DND-41 (cell line): ENCODE measurements around the gene DIMT1.

ENCODE experiments used
- ATAC-seq: fragments of 200-7000 bp; cut with Tn5 transposase; 3 replicates; pipeline ENCODE4 v1.9.1; 2021; ENCODE audit warnings: low read depth; ENCODE audit not compliant: insufficient read depth
- DNase-seq: peaks from one replicate; pipeline ENCODE4 v3.0.0-alpha.2; 2020
- H2AFZ ChIP-seq: 2 replicates; pipeline ENCODE4 v1.6.0; 2012; ENCODE audit warnings: low read depth, low read length
- H3K27ac ChIP-seq: 2 replicates; pipeline ENCODE4 v1.5.1; 2012; ENCODE audit warnings: low read length, inconsistent platforms
- H3K27me3 ChIP-seq: fragments of 200-600 bp; sonication (generic); 2 replicates; pipeline ENCODE4 v1.6.0; 2012; ENCODE audit warnings: low read length, mild to moderate bottlenecking, inconsistent platforms; ENCODE audit not compliant: insufficient read depth, poor library complexity
- H3K36me3 ChIP-seq: 2 replicates; pipeline ENCODE4 v1.5.1; 2012; ENCODE audit warnings: low read length, inconsistent platforms; ENCODE audit not compliant: insufficient read depth
- H3K4me1 ChIP-seq: 2 replicates; pipeline ENCODE4 v1.5.1; 2012; ENCODE audit warnings: mild to moderate bottlenecking, low read length; ENCODE audit not compliant: insufficient read depth
- H3K4me2 ChIP-seq: 2 replicates; pipeline ENCODE4 v1.6.0; 2012; ENCODE audit warnings: mild to moderate bottlenecking, moderate library complexity, low read length, inconsistent platforms; ENCODE audit not compliant: insufficient read depth
- H3K4me3 ChIP-seq, 2 experiments: fragments of 200-600 bp in 1 of 2; shearing (Covaris generic) in 1 of 2; 2 replicates each; pipeline ENCODE4 v1.5.1; 2012 to 2016; ENCODE audit warnings: inconsistent platforms in 2 of 2, low read length in 2 of 2, mild to moderate bottlenecking in 2 of 2, low read depth in 1 of 2, moderate library complexity in 1 of 2
- H3K79me2 ChIP-seq: 2 replicates; pipeline ENCODE4 v1.6.0; 2012; ENCODE audit warnings: low read length, inconsistent platforms; ENCODE audit not compliant: insufficient read depth
- H3K9ac ChIP-seq: 2 replicates; pipeline ENCODE4 v1.6.0; 2012; ENCODE audit warnings: low read depth, mild to moderate bottlenecking, inconsistent platforms, low read length, moderate library complexity
- H3K9me3 ChIP-seq: 2 replicates; pipeline ENCODE4 v1.5.1; 2012; ENCODE audit warnings: low read length, moderate library complexity, mild to moderate bottlenecking, inconsistent platforms; ENCODE audit not compliant: insufficient read depth, severe bottlenecking
- H4K20me1 ChIP-seq: 2 replicates; pipeline ENCODE4 v1.6.0; 2012; ENCODE audit warnings: low read length; ENCODE audit not compliant: insufficient read depth
- CTCF ChIP-seq: IDR thresholded peaks from 2 replicates; pipeline ENCODE4 v1.5.1; 2012; ENCODE audit warnings: borderline replicate concordance, low read length, moderate library complexity, mild to moderate bottlenecking; ENCODE audit not compliant: poor library complexity, severe bottlenecking; ENCODE audit errors: extremely low read depth
- EZH2 ChIP-seq: IDR thresholded peaks from 3 replicates; pipeline ENCODE4 v1.6.1; 2012; ENCODE audit warnings: borderline replicate concordance, low read depth, mild to moderate bottlenecking, moderate library complexity, low read length, inconsistent platforms; ENCODE audit not compliant: severe bottlenecking

Gene DIMT1

DNA sequence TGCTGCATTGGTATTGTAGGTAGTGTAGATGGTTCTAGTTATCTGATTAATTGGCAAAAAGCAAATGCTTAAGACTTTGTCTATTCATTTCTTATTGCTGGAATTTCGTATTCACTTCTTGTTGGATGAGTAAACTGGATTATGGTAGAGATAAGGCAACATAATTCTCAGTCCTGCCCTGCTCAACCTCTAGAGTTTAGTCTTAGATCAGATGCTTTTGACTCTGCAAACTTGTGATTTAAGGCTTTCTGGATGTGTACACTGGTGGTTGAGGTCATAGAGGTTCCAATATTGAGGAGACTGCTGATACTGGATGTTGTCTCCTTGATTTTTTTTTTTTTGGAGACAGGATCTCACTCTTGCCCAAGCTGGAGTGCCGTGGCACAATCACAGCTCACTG is 62.7 kb downstream of the DIMT1 start:
- H3K9ac ChIP-seq = no peak overlapping the region
- H3K36me3 ChIP-seq = no peaks in the 10 kb centered on the region
- no peak overlapping the region for H3K4me2 ChIP-seq
- no peak overlapping the region for H3K27ac ChIP-seq
- ATAC-seq (no peak), DNase-seq (no peak)
- no peaks in the 10 kb centered on the region for H3K27me3 ChIP-seq
- no peak overlapping the region for H3K4me3 ChIP-seq
- H3K9me3 ChIP-seq = no peaks in the 10 kb centered on the region
- no peak overlapping the region for H2AFZ ChIP-seq
- peaks cover 100% of the 10 kb centered on the region for H3K79me2 ChIP-seq
- H3K4me1 ChIP-seq = peaks cover 19% of the 10 kb centered on the region
- peaks cover 76% of the 10 kb centered on the region for H4K20me1 ChIP-seq
- no peak for TF ChIP-seq CTCF
- no peak for TF ChIP-seq EZH2

GRCh38 chr5:62340392-62340791 is 63.3 kb downstream of the DIMT1 start:
- H4K20me1 ChIP-seq = peaks cover 77% of the 10 kb centered on the region
- H3K79me2 ChIP-seq = peaks cover 100% of the 10 kb centered on the region
- peaks cover 19% of the 10 kb centered on the region for H3K4me1 ChIP-seq
- H3K27ac ChIP-seq = no peak overlapping the region
- DNase-seq (no peak), ATAC-seq (peak; percentile 58; the same call in 2 of the 3 replicates)
- no peak for TF ChIP-seq EZH2
- TF ChIP-seq CTCF = peak; percentile 57
- H3K27me3 ChIP-seq = no peaks in the 10 kb centered on the region
- H3K4me3 ChIP-seq = no peak overlapping the region
- H3K9me3 ChIP-seq = no peaks in the 10 kb centered on the region
- H3K9ac ChIP-seq = no peak overlapping the region
- H2AFZ ChIP-seq = no peak overlapping the region
- H3K4me2 ChIP-seq = no peak overlapping the region
- H3K36me3 ChIP-seq = no peaks in the 10 kb centered on the region
